ENCODE results near the gene IPO8. TPM values are rescaled to one million over a fixed set of nuclear protein-coding genes. Genes with fewer than 3 reads are reported as not detected.
"Not testable (repeated sequence)": the region's sequence is repeated elsewhere in the genome, so short reads cannot be mapped to it uniquely, and the experiment has no call there.

The IPO8 gene
- total RNA-seq, 2 donors from 2014 or later = 28.8 to 49.4 TPM

GRCh38 chr12:30598889-30599288, 96.8 kb downstream of the IPO8 start:
- TF ChIP-seq CTCF (IDR thresholded peaks at IDR 0.05) = no peak
- no peak overlapping the region for H3K4me3 ChIP-seq
- H3K27me3 ChIP-seq (replicated peaks; ENCODE audit: insufficient read depth) = no peaks in the 10 kb centered on the region
- H3K36me3 ChIP-seq = no peaks in the 10 kb centered on the region
- no peak overlapping the region for H3K27ac ChIP-seq
- no peaks in the 10 kb centered on the region for H3K4me1 ChIP-seq (ENCODE audit: control insufficient read depth in 1 of 2, low read depth in 2 of 2)
- peaks cover 8% of the 10 kb centered on the region for H3K9me3 ChIP-seq
- DNase-seq (ENCODE audit: low spot score) (no peak), ATAC-seq (ENCODE audit: insufficient number of reproducible peaks, low FRiP score, low read depth) (no peak)

- DNase-seq (ENCODE audit: low spot score) = no peak
- TF ChIP-seq CTCF (IDR thresholded peaks at IDR 0.05) = no peak
- no peak overlapping the region for H3K4me3 ChIP-seq
- H3K36me3 ChIP-seq = no peaks in the 10 kb centered on the region
- no peaks in the 10 kb centered on the region for H3K27me3 ChIP-seq (replicated peaks; ENCODE audit: insufficient read depth)
- H3K4me1 ChIP-seq (ENCODE audit: control insufficient read depth in 1 of 2, low read depth in 2 of 2) = no peaks in the 10 kb centered on the region
- no peak overlapping the region for H3K27ac ChIP-seq
- H3K9me3 ChIP-seq = no peaks in the 10 kb centered on the region
- no peak for ATAC-seq (ENCODE audit: insufficient number of reproducible peaks, low FRiP score, low read depth)
Measured at GRCh38 chr12:30595742-30596141, 99.9 kb downstream of the IPO8 start.

GRCh38 chr12:30594509-30594908, 101.2 kb downstream of the IPO8 start:
- DNase-seq (ENCODE audit: low spot score) (no peak), ATAC-seq (ENCODE audit: insufficient number of reproducible peaks, low FRiP score, low read depth) (no peak)
- H3K9me3 ChIP-seq = no peaks in the 10 kb centered on the region
- no peak for TF ChIP-seq CTCF (IDR thresholded peaks at IDR 0.05)
- H3K4me1 ChIP-seq (ENCODE audit: control insufficient read depth in 1 of 2, low read depth in 2 of 2) = no peaks in the 10 kb centered on the region
- H3K27ac ChIP-seq = no peak overlapping the region
- no peak overlapping the region for H3K4me3 ChIP-seq
- no peaks in the 10 kb centered on the region for H3K27me3 ChIP-seq (replicated peaks; ENCODE audit: insufficient read depth)
- no peaks in the 10 kb centered on the region for H3K36me3 ChIP-seq

GRCh38 chr12:30588572-30588971, 107.1 kb downstream of the IPO8 start:
- H3K36me3 ChIP-seq; H3K27me3 ChIP-seq (replicated peaks; ENCODE audit: insufficient read depth); H3K4me3 ChIP-seq; DNase-seq (ENCODE audit: low spot score); ATAC-seq (ENCODE audit: insufficient number of reproducible peaks, low FRiP score, low read depth); H3K9me3 ChIP-seq; H3K27ac ChIP-seq; H3K4me1 ChIP-seq (ENCODE audit: control insufficient read depth in 1 of 2, low read depth in 2 of 2): not testable (repeated sequence)

- Histone ChIP-seq H3K4me3 (no peak overlapping the region), H3K27me3 (replicated peaks; ENCODE audit: insufficient read depth) (no peaks in the 10 kb centered on the region), H3K27ac (no peak overlapping the region), H3K4me1 (ENCODE audit: control insufficient read depth in 1 of 2, low read depth in 2 of 2) (no peaks in the 10 kb centered on the region), H3K9me3 (no peaks in the 10 kb centered on the region), H3K36me3 (no peaks in the 10 kb centered on the region)
- DNase-seq (ENCODE audit: low spot score) = no peak
- no peak for ATAC-seq (ENCODE audit: insufficient number of reproducible peaks, low FRiP score, low read depth)
- no peak for TF ChIP-seq CTCF (IDR thresholded peaks at IDR 0.05)
Measured at GRCh38 chr12:30587782-30588181, 107.9 kb downstream of the IPO8 start.

- Histone ChIP-seq H3K9me3 (no peaks in the 10 kb centered on the region), H3K4me3 (no peak overlapping the region), H3K27me3 (replicated peaks; ENCODE audit: insufficient read depth) (no peaks in the 10 kb centered on the region), H3K36me3 (no peaks in the 10 kb centered on the region), H3K27ac (no peak overlapping the region), H3K4me1 (ENCODE audit: control insufficient read depth in 1 of 2, low read depth in 2 of 2) (no peaks in the 10 kb centered on the region)
- TF ChIP-seq CTCF (IDR thresholded peaks at IDR 0.05) = no peak
- ATAC-seq (ENCODE audit: insufficient number of reproducible peaks, low FRiP score, low read depth) = no peak
- DNase-seq (ENCODE audit: low spot score) = no peak
Measured at GRCh38 chr12:30585877-30586276, 109.8 kb downstream of the IPO8 start.
